Measurements from ENCODE around the gene CRABP2. TPM values are rescaled to one million over a fixed set of nuclear protein-coding genes. Genes with fewer than 3 reads are reported as not detected.
A peak's percentile ranks its signal among the peaks of the same experiment; 100 is the strongest.

Gene CRABP2
- total and polyA plus RNA-seq, 2 of the 13 experiments (the other 11 are each of a cell fraction or from before 2014, with no cell fraction given) = 0.40 to 0.60 TPM

DNA sequence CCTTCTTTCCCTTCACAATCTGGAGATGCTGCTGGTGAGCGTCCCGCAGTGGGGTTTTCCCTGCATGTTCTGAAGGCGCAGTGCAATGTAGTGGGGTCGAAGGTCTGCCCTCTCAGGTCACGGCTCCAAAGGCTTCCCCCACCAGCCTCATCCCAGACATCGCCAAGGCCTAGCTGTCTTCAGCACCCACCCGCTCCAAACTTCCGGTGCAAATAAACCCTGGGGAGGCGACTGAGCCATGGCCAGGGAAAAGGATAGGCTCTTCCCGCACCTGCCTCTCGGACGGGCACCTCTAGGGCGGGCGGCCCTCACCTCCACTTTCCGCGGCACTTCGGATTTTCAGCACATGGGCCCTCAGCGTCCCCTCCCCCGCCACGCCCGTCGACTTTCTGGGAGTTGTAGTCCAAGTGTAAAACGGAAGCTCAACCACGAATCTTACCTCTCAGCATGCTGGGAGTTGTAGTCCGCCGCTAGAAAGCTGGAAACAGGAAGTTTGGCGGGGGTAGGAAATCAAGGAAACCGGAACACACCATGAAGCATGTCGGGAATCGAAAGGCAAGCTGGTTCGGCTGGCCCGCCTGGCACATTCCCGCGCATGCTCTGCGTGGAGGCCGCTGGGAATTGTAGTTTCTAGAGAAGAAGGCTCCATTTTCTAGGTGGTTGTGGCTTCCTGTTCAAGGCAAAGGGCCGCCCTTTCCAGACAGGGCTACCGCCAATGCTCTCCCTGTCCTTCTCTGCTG is 35.5 kb upstream of the CRABP2 start, which contains the start of gene MRPL24 (continued):
- TF ChIP-seq CHD4 (IDR thresholded peaks at IDR 0.05; ENCODE audit: borderline replicate concordance, low read length) = no peak
- TF ChIP-seq TGIF2 (CRISPR knock-in tag; IDR thresholded peaks at IDR 0.05) = peak; percentile 57; the same call in 1 of the 2 replicates
- TF ChIP-seq ZNF329 (CRISPR knock-in tag; IDR thresholded peaks at IDR 0.05; ENCODE audit: low read depth) = no peak; the same call in 1 of the 2 replicates
- TF ChIP-seq ARNTL (CRISPR knock-in tag; IDR thresholded peaks at IDR 0.05) = peak; percentile 73; the same call in 1 of the 2 replicates
- no peak for TF ChIP-seq FOXP1 (IDR thresholded peaks at IDR 0.05)
- no peak for TF ChIP-seq FOXP1 (CRISPR knock-in tag; IDR thresholded peaks at IDR 0.05)
- TF ChIP-seq, protein P1, sequence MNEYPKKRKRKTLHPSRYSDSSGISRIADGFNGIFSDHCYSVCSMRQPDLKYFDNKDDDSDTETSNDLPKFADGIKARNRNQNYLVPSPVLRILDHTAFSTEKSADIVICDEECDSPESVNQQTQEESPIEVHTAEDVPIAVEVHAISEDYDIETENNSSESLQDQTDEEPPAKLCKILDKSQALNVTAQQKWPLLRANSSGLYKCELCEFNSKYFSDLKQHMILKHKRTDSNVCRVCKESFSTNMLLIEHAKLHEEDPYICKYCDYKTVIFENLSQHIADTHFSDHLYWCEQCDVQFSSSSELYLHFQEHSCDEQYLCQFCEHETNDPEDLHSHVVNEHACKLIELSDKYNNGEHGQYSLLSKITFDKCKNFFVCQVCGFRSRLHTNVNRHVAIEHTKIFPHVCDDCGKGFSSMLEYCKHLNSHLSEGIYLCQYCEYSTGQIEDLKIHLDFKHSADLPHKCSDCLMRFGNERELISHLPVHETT (CRISPR knock-in tag; conservative IDR thresholded peaks at IDR 0.05) = peak; percentile 82
- TF ChIP-seq, protein P2, sequence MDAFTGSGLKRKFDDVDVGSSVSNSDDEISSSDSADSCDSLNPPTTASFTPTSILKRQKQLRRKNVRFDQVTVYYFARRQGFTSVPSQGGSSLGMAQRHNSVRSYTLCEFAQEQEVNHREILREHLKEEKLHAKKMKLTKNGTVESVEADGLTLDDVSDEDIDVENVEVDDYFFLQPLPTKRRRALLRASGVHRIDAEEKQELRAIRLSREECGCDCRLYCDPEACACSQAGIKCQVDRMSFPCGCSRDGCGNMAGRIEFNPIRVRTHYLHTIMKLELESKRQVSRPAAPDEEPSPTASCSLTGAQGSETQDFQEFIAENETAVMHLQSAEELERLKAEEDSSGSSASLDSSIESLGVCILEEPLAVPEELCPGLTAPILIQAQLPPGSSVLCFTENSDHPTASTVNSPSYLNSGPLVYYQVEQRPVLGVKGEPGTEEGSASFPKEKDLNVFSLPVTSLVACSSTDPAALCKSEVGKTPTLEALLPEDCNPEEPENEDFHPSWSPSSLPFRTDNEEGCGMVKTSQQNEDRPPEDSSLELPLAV (CRISPR knock-in tag; conservative IDR thresholded peaks at IDR 0.05; ENCODE audit: low read depth) = no peak
- peak; percentile 25; the same call in 1 of the 2 replicates for TF ChIP-seq ZNF225 (CRISPR knock-in tag; IDR thresholded peaks at IDR 0.05)
- no peak for TF ChIP-seq ISX (CRISPR knock-in tag; conservative IDR thresholded peaks at IDR 0.05)
- TF ChIP-seq HOXA9 (CRISPR knock-in tag; IDR thresholded peaks at IDR 0.05; ENCODE audit: borderline replicate concordance) = no peak
- TF ChIP-seq ZFAT (CRISPR knock-in tag; conservative IDR thresholded peaks at IDR 0.05) = no peak
- peak; percentile 93; the same call in 1 of the 2 replicates for TF ChIP-seq ZNF350 (CRISPR knock-in tag; IDR thresholded peaks at IDR 0.05; ENCODE audit: borderline replicate concordance, low read depth)
- TF ChIP-seq CCAR2 (optimal IDR thresholded peaks at IDR 0.05; ENCODE audit: low read depth, low read length) = no peak
- TF ChIP-seq HMGXB3 (CRISPR knock-in tag; IDR thresholded peaks at IDR 0.05; ENCODE audit: borderline replicate concordance) = peak; percentile 82
- TF ChIP-seq ZBTB7A (CRISPR knock-in tag; IDR thresholded peaks at IDR 0.05) = peak; percentile 32; the same call in 1 of the 2 replicates
- TF ChIP-seq ZNF629 (CRISPR knock-in tag; conservative IDR thresholded peaks at IDR 0.05) = peak; percentile 20; the same call in 1 of the 2 replicates
- 0 out of 2 replicates have a peak, but pooled peaks have one; percentile 61 for TF ChIP-seq ZNF678 (CRISPR knock-in tag; IDR thresholded peaks at IDR 0.05)
- TF ChIP-seq ZBTB10 (CRISPR knock-in tag; IDR thresholded peaks at IDR 0.05; ENCODE audit: borderline replicate concordance) = 0 out of 2 replicates have a peak, but pooled peaks have one; percentile 19
- peak; percentile 83 for TF ChIP-seq ETV5 (CRISPR knock-in tag; IDR thresholded peaks at IDR 0.05; ENCODE audit: borderline replicate concordance)
